VCaP (cell line): Measurements from ENCODE around the gene NAGA.
A peak's percentile ranks its signal among the peaks of the same experiment; 100 is the strongest.

Experiments used
- H3K27ac ChIP-seq: fragments of 450-650 bp; 2 replicates; pipeline ENCODE4 v1.5.1; 2017
- TF ChIP-seq, protein P1 (sequence below): fragments of 450-650 bp; conservative IDR thresholded peaks from 2 replicates; pipeline ENCODE4 v1.5.1; 2017; ENCODE audit warnings: mild to moderate bottlenecking, moderate library complexity

NAGA gene

DNA sequence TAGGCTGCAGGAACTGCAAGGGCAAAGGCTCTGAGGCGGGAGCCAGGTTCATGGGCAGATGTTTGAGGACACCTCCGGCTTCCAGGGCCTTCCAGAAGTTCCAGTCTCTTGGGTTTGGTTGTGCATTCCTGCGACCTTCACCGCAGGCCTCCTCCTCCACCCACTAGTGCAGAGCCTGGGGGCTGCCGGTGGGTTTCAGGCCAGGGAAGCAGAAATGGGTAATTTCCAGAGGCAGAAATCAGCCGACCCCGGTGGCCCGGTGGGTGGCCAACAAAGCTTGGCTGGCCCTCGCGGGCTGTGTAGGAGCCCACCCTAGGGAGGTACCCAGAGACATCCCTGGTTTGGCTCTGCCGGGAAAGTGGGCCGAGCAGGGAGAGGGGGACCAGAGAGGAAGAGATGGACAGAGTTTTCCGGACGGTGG lies 3.0 kb upstream of the NAGA start:
- TF ChIP-seq, protein P1, sequence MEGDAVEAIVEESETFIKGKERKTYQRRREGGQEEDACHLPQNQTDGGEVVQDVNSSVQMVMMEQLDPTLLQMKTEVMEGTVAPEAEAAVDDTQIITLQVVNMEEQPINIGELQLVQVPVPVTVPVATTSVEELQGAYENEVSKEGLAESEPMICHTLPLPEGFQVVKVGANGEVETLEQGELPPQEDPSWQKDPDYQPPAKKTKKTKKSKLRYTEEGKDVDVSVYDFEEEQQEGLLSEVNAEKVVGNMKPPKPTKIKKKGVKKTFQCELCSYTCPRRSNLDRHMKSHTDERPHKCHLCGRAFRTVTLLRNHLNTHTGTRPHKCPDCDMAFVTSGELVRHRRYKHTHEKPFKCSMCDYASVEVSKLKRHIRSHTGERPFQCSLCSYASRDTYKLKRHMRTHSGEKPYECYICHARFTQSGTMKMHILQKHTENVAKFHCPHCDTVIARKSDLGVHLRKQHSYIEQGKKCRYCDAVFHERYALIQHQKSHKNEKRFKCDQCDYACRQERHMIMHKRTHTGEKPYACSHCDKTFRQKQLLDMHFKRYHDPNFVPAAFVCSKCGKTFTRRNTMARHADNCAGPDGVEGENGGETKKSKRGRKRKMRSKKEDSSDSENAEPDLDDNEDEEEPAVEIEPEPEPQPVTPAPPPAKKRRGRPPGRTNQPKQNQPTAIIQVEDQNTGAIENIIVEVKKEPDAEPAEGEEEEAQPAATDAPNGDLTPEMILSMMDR, result no peak
- H3K27ac ChIP-seq, result peak overlapping the region; percentile 50; the same call in 1 of the 2 replicates

DNA sequence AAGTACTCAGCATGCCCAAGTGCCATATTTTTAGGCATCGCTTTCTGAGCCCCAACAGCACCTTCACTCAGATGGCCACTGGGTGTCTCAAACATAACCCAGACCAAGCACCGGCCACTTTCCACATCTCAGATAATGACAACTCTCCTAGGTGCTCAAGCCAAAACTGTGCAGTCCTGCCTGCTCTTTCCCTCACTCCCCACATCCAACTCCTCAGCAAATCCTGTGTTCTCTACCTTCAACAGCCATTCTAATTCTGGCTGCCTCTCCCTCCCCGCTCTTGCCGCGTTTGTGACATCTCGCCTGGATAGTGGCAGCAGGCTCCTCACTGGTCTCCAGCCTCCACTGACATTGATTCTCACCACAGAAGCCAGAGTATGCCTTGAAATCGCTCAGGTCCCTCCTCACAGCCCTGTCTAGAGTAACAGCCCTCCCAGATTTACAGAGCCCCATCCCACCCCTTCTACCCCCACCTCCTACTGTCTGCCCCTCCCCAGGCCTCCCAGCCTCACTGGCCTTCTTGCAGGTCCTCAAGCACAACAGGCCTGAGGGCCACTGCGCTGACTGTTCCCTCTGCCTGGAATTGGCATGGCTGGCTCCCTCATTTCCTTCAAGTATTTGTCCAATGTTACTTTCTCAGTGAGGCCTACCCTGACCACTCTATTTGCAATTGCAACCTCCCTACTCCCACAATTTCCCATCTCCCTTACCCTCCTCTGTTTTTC lies 2.2 kb upstream of the NAGA start:
- no peak overlapping the region for H3K27ac ChIP-seq
- TF ChIP-seq, protein P1, result no peak

DNA sequence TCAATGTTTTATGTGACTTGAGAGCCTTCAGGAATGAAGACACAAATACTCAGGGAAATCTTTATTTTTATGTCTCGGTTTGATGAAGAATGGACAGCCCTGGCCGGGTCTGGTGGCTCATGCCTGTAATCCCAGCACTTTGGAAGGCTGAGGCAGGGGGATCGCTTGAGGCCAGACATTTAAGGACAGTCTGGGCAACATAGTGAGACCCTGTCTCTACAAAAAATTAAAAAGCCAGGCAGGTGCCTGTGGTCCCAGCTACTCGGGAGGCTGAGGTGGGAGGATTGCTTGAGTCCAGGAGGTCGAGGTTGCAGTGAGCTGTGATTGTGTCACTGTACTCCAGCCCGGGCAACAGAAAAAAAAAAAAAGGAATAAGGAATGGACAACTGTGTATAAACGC lies 896 bp upstream of the NAGA start:
- H3K27ac ChIP-seq, result peak overlapping the region; percentile 83

DNA sequence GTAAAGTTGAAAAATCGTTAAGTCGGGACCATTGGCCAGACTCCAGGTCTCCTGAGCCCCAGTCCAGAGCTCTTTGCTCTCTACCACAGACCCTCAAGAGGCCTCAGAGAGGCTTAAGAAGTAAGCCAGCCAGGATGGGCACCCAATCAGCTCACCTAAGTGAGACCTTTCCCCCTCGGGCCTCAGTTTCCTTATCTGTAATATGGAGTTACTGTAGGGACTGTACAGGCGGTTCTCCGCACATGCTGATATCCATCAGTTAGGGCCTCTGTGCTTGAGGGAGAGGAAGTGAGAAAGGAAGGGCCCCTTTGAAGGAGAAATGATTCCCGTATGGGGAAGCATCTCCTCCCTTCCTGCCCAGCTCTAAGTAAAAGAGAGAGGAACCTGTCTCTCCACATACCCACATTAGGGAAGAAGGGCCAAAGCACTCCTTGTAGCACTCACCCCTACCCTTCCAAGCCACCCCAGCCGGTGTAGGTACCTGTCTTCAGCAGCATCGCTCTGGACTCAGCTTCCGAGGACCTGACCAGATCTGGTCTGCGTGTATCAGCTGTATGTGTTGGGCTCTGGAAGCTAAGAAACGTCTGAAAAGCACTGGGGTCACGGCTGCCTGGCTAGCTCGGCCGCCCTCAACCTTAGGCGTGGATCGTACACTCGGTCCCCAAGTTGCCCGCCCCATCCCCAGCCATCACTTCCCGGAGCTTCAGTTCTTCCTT lies 653 bp downstream of the NAGA start:
- TF ChIP-seq, protein P1, result no peak
- peak overlapping the region; percentile 83 for H3K27ac ChIP-seq

DNA sequence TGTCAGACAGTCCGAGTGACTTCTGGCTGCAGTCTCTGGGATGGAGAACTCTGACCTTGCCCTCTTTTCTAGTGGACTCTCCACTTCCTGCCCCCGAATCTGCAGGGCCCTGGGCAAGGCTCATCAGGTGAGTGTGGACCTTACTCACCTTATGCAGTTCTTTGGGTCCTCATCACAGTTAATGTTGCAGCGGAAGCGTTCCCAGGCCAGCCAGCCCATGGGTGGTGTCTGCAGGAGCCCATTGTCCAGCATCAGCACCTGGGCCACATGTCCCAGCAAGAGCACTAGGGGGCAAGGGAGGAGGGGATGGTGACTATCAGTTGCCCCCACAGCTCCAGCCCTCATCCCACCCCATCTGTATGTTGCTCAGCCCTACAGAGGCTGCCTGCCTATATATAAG lies 2.3 kb downstream of the NAGA start:
- no peak overlapping the region for H3K27ac ChIP-seq
- TF ChIP-seq, protein P1, result no peak

DNA sequence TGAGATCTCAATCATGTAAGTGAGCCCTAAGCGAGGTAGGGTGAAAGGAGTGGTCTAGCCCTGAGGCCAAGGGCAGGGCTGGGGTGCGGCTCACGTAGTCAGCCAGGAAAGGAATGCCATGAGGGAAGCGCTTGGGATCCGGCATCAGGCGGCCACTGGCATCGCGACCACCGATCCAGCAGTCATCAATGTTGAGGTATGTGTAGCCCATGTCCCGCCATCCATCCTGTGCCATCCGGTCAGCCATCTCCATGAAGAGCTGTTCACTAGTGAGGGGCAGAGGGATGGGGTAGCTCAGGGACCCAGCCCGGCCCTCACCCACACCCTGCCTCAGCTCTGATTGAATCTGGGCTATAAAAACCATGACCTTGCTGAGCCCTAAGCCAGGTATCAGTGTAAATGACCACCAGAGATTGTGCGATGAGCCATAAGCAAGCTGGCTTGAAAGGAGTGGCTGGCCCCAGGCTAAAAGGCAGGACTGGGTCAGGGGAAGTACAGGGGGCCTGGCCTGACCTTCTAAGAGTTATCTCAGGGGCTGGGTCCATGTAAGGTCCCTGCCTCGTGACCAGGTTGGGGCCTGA lies 2.9 kb downstream of the NAGA start:
- TF ChIP-seq, protein P1, result no peak
- no peak overlapping the region for H3K27ac ChIP-seq

DNA sequence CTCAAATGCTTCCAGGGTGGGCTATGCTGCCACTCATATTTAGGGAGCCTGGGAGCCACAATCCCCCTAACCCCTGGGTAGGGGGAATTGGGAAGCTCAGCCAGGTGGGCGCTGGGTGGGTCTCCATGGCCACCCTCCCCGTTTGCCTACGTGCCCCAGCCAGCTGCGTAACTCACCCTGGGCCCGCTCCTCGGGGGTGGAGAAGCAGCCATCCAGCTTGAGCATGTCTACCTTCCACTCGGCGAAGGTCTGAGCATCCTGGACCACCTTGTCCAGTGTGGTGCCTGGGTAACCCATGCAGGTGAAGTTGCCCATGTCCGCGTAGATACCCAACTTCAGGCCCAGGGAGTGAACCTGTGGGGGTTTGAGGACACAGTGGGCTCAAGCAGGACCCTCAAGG lies 3.7 kb downstream of the NAGA start:
- TF ChIP-seq, protein P1, result no peak
- no peak overlapping the region for H3K27ac ChIP-seq
